Mesendoderm (in vitro differentiated cells): ENCODE measurements around the gene KRTAP4-2.

Experiments used
- DNase-seq: peaks from one replicate; pipeline ENCODE4 v3.0.0; 2013
- H2AK5ac ChIP-seq: 2 replicates; pipeline ENCODE4 v1.6.1; 2013; ENCODE audit warnings: low read length, inconsistent platforms
- H2BK120ac ChIP-seq: 2 replicates; pipeline ENCODE4 v1.6.1; 2013; ENCODE audit warnings: low read depth, mild to moderate bottlenecking, low read length, moderate library complexity, mixed read lengths
- H2BK15ac ChIP-seq: replicated peaks from 2 replicates; pipeline ENCODE4 v1.6.1; 2013; ENCODE audit warnings: low read depth, mild to moderate bottlenecking, moderate library complexity
- H2BK5ac ChIP-seq: 2 replicates; pipeline ENCODE4 v1.6.1; 2013; ENCODE audit warnings: low read length, inconsistent platforms
- H3K18ac ChIP-seq: 2 replicates; pipeline ENCODE4 v1.6.1; 2013; ENCODE audit warnings: mild to moderate bottlenecking, low read length, mixed read lengths
- H3K23ac ChIP-seq: one replicate; pipeline ENCODE4 v1.6.1; 2013; ENCODE audit warnings: low read length
- H3K27ac ChIP-seq: 2 replicates; pipeline ENCODE4 v1.5.1; 2013; ENCODE audit warnings: low read depth, mild to moderate bottlenecking, inconsistent platforms, low read length, moderate library complexity
- H3K27me3 ChIP-seq: 2 replicates; pipeline ENCODE4 v1.6.1; 2013; ENCODE audit warnings: low read length, control low read depth, mild to moderate bottlenecking, inconsistent platforms; ENCODE audit not compliant: insufficient read depth, poor library complexity
- H3K36me3 ChIP-seq: 2 replicates; pipeline ENCODE4 v1.6.1; 2013; ENCODE audit warnings: low read length, inconsistent platforms; ENCODE audit not compliant: control insufficient read depth, insufficient read depth
- H3K4ac ChIP-seq: one replicate; pipeline ENCODE4 v1.6.1; 2013; ENCODE audit warnings: low read depth, mild to moderate bottlenecking, low read length, moderate library complexity
- H3K4me1 ChIP-seq: 2 replicates; pipeline ENCODE4 v1.6.1; 2013; ENCODE audit warnings: low read depth, low read length, inconsistent platforms; ENCODE audit not compliant: control insufficient read depth
- H3K4me2 ChIP-seq: 2 replicates; pipeline ENCODE4 v1.6.1; 2013; ENCODE audit warnings: low read length
- H3K4me3 ChIP-seq: 2 replicates; pipeline ENCODE4 v1.5.1; 2013; ENCODE audit warnings: mild to moderate bottlenecking, low read length
- H3K56ac ChIP-seq: one replicate; pipeline ENCODE4 v1.6.1; 2013; ENCODE audit warnings: low read length
- H3K79me1 ChIP-seq: 2 replicates; pipeline ENCODE4 v1.6.1; 2013; ENCODE audit warnings: low read length, inconsistent platforms
- H3K79me2 ChIP-seq: 2 replicates; pipeline ENCODE4 v1.6.1; 2013; ENCODE audit warnings: mild to moderate bottlenecking, low read length; ENCODE audit not compliant: control insufficient read depth, insufficient read depth
- H3K9ac ChIP-seq: 2 replicates; pipeline ENCODE4 v1.6.1; 2013; ENCODE audit warnings: low read length, inconsistent platforms
- H4K5ac ChIP-seq: one replicate; pipeline ENCODE4 v1.6.1; 2013; ENCODE audit warnings: low read length
- H4K8ac ChIP-seq: one replicate; pipeline ENCODE4 v1.6.1; 2013; ENCODE audit warnings: low read depth, mild to moderate bottlenecking, control low read depth, low read length, moderate library complexity
- WGBS: extraction: QIAGEN DNeasy Blood & Tissue Kit; methylation state at CpG from one replicate; pipeline ENCODE4 v1.1.7; 2013; ENCODE audit warnings: low lambda C conversion rate, missing lambda C conversion rate; ENCODE audit not compliant: insufficient coverage; ENCODE audit errors: extremely low coverage; 5-methylcytosine and 5-hydroxymethylcytosine counted together

KRTAP4-2 gene

GRCh38 chr17:41178341-41178740 lies 320 bp upstream of the KRTAP4-2 start:
- H3K27ac ChIP-seq, result no peak overlapping the region
- H3K36me3 ChIP-seq, result no peaks in the 10 kb centered on the region
- H2BK120ac ChIP-seq, result no peak overlapping the region
- no peak overlapping the region for H2BK15ac ChIP-seq
- WGBS, result no CpG with 5 or more reads among the region's 3 CpGs
- H3K4me3 ChIP-seq, result no peak overlapping the region
- no peaks in the 10 kb centered on the region for H3K27me3 ChIP-seq
- H3K79me2 ChIP-seq, result no peaks in the 10 kb centered on the region
- H3K56ac ChIP-seq, result no peak overlapping the region
- no peak overlapping the region for H3K4me2 ChIP-seq
- no peak overlapping the region for H3K18ac ChIP-seq
- no peak overlapping the region for H4K8ac ChIP-seq
- H2AK5ac ChIP-seq, result no peak overlapping the region
- no peak for DNase-seq
- H3K9ac ChIP-seq, result no peak overlapping the region
- no peak overlapping the region for H3K4ac ChIP-seq
- H3K79me1 ChIP-seq, result no peaks in the 10 kb centered on the region
- H3K4me1 ChIP-seq, result no peaks in the 10 kb centered on the region
- H3K23ac ChIP-seq, result no peak overlapping the region
- no peak overlapping the region for H2BK5ac ChIP-seq
- H4K5ac ChIP-seq, result no peak overlapping the region

GRCh38 chr17:41176744-41177387 lies 1.2 kb downstream of the KRTAP4-2 start:
- Histone ChIP-seq H2BK120ac (no peak overlapping the region), H3K4me3 (no peak overlapping the region), H3K27ac (no peak overlapping the region), H3K27me3 (no peaks in the 10 kb centered on the region), H3K4me2 (no peak overlapping the region), H3K36me3 (no peaks in the 10 kb centered on the region), H3K79me1 (no peaks in the 10 kb centered on the region), H2BK5ac (no peak overlapping the region), H3K23ac (no peak overlapping the region), H3K4me1 (no peaks in the 10 kb centered on the region), H3K56ac (no peak overlapping the region), H3K79me2 (no peaks in the 10 kb centered on the region), H3K4ac (no peak overlapping the region), H4K8ac (no peak overlapping the region), H2BK15ac (no peak overlapping the region), H2AK5ac (no peak overlapping the region), H3K9ac (no peak overlapping the region), H3K18ac (no peak overlapping the region), H4K5ac (no peak overlapping the region)
- no peak for DNase-seq
- WGBS, result no CpG with 5 or more reads among the region's 3 CpGs

GRCh38 chr17:41171886-41172285 lies 6.1 kb downstream of the KRTAP4-2 start:
- H3K79me2 ChIP-seq, result no peaks in the 10 kb centered on the region
- H3K18ac ChIP-seq, result no peak overlapping the region
- no peak overlapping the region for H3K27ac ChIP-seq
- no peak overlapping the region for H4K8ac ChIP-seq
- H3K4me1 ChIP-seq, result no peaks in the 10 kb centered on the region
- H2BK15ac ChIP-seq, result no peak overlapping the region
- H3K9ac ChIP-seq, result no peak overlapping the region
- no CpG with 5 or more reads among the region's 2 CpGs for WGBS
- H3K23ac ChIP-seq, result no peak overlapping the region
- no peak for DNase-seq
- no peak overlapping the region for H2BK5ac ChIP-seq
- no peak overlapping the region for H3K4me3 ChIP-seq
- no peaks in the 10 kb centered on the region for H3K36me3 ChIP-seq
- no peak overlapping the region for H4K5ac ChIP-seq
- no peak overlapping the region for H2AK5ac ChIP-seq
- no peak overlapping the region for H3K4ac ChIP-seq
- H3K56ac ChIP-seq, result no peak overlapping the region
- no peaks in the 10 kb centered on the region for H3K27me3 ChIP-seq
- H3K79me1 ChIP-seq, result no peaks in the 10 kb centered on the region
- no peak overlapping the region for H2BK120ac ChIP-seq
- no peak overlapping the region for H3K4me2 ChIP-seq

GRCh38 chr17:41168121-41168520 lies 9.9 kb downstream of the KRTAP4-2 start, which contains the start of gene KRTAP4-3:
KRTAP4-3 (minus strand) TSS chr17:41168221; CDS start chr17:41168172, 49 bp downstream.
- H4K8ac ChIP-seq, result no peak within 1 kb of the TSS
- no peak within 1 kb of the TSS for H2BK15ac ChIP-seq
- H3K23ac ChIP-seq, result no peak within 1 kb of the TSS
- no peak within 1 kb of the TSS for H3K18ac ChIP-seq
- no peak within 1 kb of the TSS for H2BK5ac ChIP-seq
- no peak for DNase-seq
- H2BK120ac ChIP-seq, result no peak within 1 kb of the TSS
- no peak within 1 kb of the TSS for H3K9ac ChIP-seq
- no peak within 1 kb of the TSS for H3K4me2 ChIP-seq
- no peak within 1 kb of the TSS for H3K27ac ChIP-seq
- H3K79me1 ChIP-seq, result no peaks in the 10 kb centered on the region
- H3K36me3 ChIP-seq, result no peaks in the 10 kb centered on the region
- H3K27me3 ChIP-seq, result no peaks in the 10 kb centered on the region
- no peaks in the 10 kb centered on the region for H3K79me2 ChIP-seq
- no peak within 1 kb of the TSS for H3K56ac ChIP-seq
- WGBS, result no CpG with 5 or more reads among the region's 1 CpG
- no peak within 1 kb of the TSS for H3K4me3 ChIP-seq
- H4K5ac ChIP-seq, result no peak within 1 kb of the TSS
- no peak within 1 kb of the TSS for H2AK5ac ChIP-seq
- H3K4me1 ChIP-seq, result no peaks in the 10 kb centered on the region
- no peak within 1 kb of the TSS for H3K4ac ChIP-seq

GRCh38 chr17:41167561-41167960 lies 10.5 kb downstream of the KRTAP4-2 start:
- no CpG with 5 or more reads among the region's 7 CpGs for WGBS
- no peak overlapping the region for H3K4ac ChIP-seq
- H3K27me3 ChIP-seq, result no peaks in the 10 kb centered on the region
- no peak overlapping the region for H2BK5ac ChIP-seq
- no peak overlapping the region for H2BK120ac ChIP-seq
- no peak overlapping the region for H3K27ac ChIP-seq
- no peak overlapping the region for H3K9ac ChIP-seq
- H2BK15ac ChIP-seq, result no peak overlapping the region
- no peak overlapping the region for H3K56ac ChIP-seq
- no peaks in the 10 kb centered on the region for H3K79me2 ChIP-seq
- H3K23ac ChIP-seq, result no peak overlapping the region
- H3K18ac ChIP-seq, result no peak overlapping the region
- no peaks in the 10 kb centered on the region for H3K79me1 ChIP-seq
- peak; percentile 10 for DNase-seq
- no peak overlapping the region for H2AK5ac ChIP-seq
- H3K36me3 ChIP-seq, result no peaks in the 10 kb centered on the region
- no peaks in the 10 kb centered on the region for H3K4me1 ChIP-seq
- no peak overlapping the region for H3K4me3 ChIP-seq
- no peak overlapping the region for H4K5ac ChIP-seq
- H3K4me2 ChIP-seq, result no peak overlapping the region
- H4K8ac ChIP-seq, result no peak overlapping the region

- no CpG with 5 or more reads among the region's 7 CpGs for WGBS
- Histone ChIP-seq H3K4me2 (no peak overlapping the region), H4K8ac (no peak overlapping the region), H3K4me1 (no peaks in the 10 kb centered on the region), H2BK120ac (no peak overlapping the region), H2BK5ac (no peak overlapping the region), H3K79me2 (no peaks in the 10 kb centered on the region), H3K23ac (no peak overlapping the region), H4K5ac (no peak overlapping the region), H2BK15ac (no peak overlapping the region), H3K4ac (no peak overlapping the region), H3K56ac (no peak overlapping the region), H3K4me3 (no peak overlapping the region), H3K27me3 (no peaks in the 10 kb centered on the region), H3K27ac (no peak overlapping the region), H3K36me3 (no peaks in the 10 kb centered on the region), H3K9ac (no peak overlapping the region), H3K79me1 (no peaks in the 10 kb centered on the region), H2AK5ac (no peak overlapping the region), H3K18ac (no peak overlapping the region)
- DNase-seq, result no peak
Measured at GRCh38 chr17:41163828-41164227, 14.2 kb downstream of the KRTAP4-2 start.
